Transverse colon (tissue), 3 donors: ENCODE results near the gene DHCR24.

Source experiments
- CTCF ChIP-seq, 5 experiments: fragments of 200-600 bp in 3 of 5; fragments of 450-650 bp in 2 of 5; sonication (generic) in 3 of 5; IDR thresholded peaks; 1 replicate in 2 of 5; 2 replicates in 3 of 5; pipeline ENCODE4 v1.5.1; 2016 to 2017; ENCODE audit warnings: antibody characterized with exemption in 5 of 5, inconsistent platforms in 3 of 5, mild to moderate bottlenecking in 2 of 5, moderate library complexity in 1 of 5
- EP300 ChIP-seq: sonication (generic); formaldehyde crosslinking; IDR thresholded peaks from one replicate; pipeline ENCODE4 v1.6.1; 2017; ENCODE audit warnings: antibody characterized with exemption, low read depth
- POLR2A ChIP-seq: fragments of 450-650 bp; IDR thresholded peaks from one replicate; pipeline ENCODE4 v1.6.1; 2016; ENCODE audit warnings: antibody characterized with exemption, mild to moderate bottlenecking, moderate library complexity

DNA sequence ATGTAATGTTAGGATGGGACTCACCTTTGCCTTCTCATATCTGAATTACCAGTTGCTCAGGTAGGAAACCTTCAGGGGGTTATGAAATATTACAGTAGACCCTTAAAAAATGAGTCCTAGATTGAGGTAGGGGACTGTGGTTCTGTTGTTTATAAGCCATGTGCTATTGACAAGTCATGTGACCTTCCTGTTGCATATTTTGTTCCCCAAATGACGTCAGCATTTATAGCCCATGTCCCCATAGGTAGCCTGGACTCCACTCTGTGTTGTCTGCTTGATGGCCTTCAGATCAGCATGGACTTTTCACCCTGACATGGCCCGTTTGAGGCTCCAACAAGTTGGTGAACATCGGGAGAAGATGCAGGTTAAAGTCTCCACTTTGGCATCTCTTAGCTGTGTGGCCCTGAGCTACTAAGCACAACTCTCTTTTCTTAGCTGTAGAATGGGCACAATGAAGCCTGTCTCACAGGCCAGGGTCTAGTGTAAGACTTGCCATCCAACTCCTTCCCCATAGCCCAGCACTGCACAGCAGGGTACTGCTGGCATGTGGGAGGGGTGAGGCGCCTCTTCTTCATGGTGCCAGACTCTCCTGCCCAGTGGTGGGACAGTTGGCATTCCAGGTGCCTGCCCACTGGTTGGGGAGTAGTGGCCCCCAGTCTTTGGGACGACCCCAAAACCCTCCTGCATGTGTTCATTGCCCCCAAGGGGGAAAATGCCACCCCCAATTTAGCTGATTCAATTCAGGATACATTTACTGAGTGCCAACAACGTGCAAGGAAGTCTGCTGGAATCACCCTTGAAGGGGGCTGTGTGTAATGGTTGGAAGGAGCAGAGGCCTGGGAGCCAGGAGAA is 49.8 kb downstream of the DHCR24 start:
- TF ChIP-seq CTCF (IDR thresholded peaks at IDR 0.05) (no peak), POLR2A (no peak), EP300 (no peak)
